T-helper 2 cell (primary cell): Measurements from ENCODE around the gene CLINT1.

Experiments
- DNase-seq, 5 experiments: peaks; one replicate each; pipeline versions ENCODE4 v3.0.0 to v3.0.0-alpha.2; 2012 to 2022

CLINT1 gene

DNA sequence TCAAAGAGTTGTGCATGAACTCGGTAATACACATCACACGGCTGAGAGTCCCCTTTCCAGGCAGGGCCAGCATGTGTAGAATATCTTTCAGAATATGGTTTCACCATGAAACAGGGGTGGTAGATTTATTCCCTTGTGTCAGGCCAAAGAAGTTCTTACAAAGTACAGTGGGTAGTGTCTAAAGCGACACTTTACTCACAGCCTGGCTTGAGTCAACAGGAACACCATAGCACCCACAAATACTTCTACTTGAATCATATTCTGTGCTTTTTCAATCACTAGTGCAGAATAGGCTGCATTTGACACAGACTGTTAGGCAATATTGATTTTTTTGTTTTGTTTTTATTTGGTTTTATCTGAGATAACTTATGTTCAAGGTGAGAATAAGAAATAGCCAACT, 102.8 kb downstream of the CLINT1 start:
- DNase-seq = no peak

DNA sequence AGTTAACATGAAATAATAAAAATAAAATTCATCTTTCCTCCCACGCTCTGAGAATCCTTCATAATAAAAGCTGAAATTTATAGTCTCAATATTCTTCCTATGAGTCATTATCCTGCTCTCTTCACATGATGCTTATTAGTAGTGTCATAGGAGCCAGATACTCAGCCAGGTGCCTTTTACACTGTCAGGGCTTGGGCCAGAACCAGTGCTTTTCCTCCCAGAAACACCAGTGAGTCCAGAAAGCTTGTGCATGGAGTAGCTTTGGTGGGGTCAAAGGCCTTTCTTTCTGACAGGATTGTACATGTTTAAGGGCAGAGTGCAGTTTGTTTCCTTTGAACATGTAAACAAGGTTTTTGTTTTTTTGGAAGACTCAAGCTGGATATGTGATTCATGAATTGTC, 108.6 kb downstream of the CLINT1 start:
- DNase-seq = no peak

DNA sequence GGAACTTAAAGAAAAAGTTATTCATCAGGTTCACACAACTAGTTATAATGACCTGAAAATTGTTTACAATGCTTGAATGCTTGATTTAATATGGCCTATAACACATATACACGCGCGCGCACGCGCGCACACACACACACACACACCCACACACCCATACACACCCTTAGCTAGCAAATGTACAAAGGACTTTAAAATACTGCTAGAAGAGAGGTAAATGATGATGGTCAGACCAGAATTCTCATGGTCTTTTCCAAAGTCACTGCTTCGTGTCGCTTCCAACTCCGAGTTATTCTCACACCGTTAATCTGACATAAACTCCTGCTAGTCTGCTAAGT, 109.5 kb downstream of the CLINT1 start:
- DNase-seq = no peak

DNA sequence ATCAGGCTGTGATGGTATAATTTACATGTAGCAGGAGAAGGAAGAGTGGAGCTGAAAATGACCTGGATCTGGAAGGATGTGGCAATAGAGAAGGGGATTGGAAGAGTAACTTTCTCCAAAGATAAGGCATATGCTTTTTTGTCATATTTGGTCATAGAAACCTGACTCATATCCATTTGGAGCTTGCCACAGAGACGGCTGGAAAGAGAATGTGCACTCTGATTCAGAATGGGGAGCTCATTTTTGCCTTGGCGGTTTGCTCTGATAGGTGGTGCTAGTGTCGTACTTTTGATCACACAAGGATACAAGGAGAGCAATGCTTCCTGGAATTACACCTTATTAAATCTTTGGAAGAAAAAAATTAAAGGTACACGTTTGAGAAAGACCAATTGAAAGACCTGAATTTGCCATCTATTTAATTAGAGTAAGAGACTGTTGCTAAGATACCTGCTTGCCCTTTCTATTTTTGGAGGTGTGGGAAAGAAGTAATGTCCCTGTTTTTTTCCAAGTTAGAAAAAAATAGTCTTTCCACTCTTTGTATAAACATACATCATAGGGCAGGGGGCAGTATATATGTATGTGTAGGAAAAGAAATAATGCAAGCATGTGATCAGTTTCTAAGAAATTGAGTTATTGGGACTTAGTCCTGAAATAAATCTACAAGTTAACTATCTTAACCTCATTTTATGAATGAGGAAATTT, 110.0 kb downstream of the CLINT1 start:
- no peak for DNase-seq

DNA sequence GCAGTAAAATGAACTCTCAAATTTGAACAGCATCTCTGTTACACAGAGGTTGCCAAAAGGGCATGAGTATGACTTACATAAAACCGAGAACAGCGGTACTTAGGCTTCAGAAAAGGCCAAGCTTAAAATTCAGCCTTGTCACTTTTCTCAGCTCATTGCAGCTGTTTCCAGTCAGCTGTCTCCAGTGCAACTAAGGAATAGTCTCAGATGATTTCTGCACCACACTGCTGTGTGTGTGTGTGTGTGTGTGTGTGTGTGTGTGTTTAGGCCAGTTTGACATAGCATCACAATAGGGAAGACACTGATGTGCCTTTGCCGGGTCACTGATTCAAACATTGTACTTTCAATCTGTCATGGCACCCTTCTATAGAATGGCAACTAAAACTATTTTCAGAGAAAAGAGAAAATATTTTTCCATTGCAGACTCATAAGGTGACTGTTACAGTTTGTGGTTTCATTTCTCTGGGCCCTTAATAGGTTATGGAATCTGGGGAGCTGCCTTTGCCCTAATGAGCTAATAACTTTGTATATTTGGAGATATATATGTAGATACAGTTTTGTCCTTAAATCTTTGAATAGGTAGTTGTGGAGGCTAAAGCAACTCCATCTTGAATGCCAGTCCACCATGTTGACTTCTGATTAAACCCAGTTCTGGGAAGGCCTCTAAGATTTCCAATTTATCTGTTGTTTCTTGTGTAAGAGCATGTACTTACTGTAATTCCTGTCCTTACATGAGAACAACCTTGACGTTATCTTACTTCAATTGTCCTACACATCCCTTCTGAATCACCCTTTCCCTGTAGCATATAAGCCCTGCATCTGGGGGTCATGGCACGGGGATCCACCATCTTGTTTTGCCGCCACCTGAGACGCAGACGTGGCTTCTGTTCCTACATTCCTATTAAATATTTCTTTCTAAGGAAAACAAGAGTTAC, 110.9 kb downstream of the CLINT1 start:
- peak in 1 of 5 experiments; percentile 36 for DNase-seq

DNA sequence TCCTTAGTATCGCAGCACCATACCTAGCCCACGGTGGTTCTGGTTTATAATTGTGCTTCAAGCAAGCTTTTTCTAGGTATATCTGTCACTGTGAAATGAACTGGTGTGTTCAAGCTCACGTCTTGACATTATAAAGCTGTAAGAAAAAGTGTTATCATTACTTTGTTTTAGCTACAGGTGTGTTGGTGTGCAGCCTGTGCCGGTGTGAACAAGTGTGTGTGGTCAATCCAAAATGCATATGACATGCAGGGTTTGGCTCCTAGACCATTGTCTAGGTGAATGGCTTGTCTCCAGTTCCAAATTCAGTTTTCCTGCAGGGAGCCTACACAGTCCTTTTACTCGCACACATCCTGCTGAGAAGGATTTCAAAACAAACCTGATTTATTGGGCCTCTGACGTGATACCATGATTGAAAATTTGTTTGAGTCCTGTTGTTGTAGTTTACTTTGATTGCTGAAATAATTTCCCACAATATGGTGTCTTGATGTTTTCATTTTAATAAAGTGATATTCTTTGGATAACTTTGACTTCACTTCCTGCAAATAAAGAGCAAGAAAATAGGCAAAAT, 111.7 kb downstream of the CLINT1 start:
- no peak for DNase-seq

DNA sequence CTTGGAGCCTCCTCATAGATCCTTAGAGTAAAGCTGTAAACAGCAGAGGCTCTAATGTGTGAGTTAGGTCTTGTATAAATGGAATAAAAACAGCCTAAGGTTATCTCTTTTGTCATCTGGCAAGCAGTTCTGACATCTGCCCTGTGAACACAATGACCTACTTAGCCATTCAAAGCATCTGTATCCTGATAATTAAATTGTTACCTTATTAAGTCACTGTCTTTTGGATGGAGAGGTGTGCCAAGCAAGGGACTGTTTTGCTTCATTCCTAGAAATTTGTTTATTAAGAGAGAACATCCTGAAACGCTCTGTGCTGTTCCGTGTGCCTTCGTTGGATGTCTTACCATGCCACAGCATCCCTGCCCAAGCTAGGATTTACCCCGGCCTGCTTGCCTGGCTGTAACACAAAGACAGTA, 113.9 kb downstream of the CLINT1 start:
- no peak for DNase-seq

DNA sequence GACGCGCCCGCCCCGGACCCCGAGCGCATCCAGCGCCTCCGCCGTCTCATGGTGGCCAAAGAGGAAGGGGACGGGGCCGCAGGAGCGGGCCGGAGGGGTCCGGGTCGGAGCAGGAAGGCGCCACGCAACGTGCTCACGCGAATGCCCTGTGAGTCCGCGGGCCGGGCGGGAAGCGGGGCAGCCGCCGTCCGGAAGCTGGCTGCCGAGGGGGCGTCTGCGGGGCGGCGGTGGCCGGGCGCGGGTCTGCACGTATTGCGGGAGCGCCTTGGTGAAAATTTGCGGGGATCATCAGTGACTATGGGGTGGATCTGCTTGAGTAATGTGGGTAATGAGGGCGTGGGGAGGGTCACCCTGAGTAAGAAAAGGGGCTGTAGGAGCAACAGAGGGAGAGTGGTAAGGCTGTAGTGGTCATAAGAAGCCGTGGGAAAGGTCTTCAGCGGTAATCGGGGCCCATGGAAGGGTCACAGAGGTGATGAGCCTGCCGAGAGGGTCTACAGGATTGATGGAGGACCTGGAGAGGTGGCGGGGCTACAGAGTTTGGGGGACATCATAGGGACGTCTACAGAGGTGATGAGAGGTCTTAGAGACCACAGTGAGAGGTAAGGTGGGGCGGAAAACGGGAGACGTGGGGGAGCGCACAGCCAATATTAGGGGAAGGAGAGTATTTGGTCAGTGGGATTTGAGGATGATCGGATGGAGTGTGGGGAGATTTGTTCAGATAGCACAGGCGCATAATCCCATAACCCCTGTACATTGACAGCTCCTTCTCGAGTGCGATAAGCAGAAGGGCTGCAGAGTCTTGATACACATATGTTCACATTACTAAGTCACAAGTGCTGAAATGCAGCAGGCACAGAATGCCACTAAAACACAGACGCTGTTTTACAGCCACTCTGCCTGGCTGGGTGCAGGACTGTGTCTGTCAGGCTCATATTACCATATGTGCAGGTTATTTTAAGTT, 114.6 kb downstream of the CLINT1 start:
- peak in 3 of 5 experiments; percentile 7 to 35 (median 14) for DNase-seq

DNA sequence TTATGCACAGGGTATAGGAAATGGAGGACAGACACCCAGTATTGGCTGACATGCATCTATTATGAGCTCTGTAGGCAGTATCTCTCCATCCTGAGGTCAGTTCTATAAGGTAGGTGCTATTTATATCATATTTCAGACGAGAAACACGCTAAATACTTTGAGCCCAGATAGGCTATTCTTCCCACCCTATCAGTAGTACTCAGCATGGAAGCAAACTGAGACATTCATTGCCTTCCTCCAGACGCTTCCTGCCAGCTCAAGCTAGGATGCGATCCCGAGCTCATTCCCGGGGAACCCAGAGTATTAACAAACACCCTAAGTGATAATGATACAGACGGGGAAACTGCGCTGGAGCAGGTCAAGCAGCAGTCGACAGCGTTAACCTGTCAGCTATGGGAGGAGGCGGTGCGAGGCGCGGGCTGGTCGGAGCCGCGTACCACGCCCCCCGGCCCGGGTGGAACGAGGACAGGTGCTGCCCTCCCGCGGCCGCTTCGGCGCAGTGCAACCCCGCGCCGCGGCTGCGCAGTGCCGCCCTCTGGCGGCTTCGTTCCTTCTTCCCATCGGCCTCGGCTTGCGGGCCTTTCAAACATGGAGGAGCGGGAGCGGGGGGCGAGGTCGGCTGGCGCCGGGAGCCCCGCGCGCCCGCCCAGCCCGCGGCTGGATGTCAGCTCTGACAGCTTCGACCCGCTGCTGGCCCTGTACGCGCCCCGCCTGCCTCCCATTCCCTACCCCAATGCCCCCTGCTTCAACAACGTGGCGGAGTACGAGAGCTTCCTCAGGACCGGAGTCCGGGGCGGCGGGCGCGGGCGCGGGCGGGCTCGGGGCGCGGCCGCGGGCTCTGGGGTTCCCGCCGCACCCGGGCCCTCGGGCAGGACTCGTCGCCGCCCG, 115.5 kb downstream of the CLINT1 start, which contains the start of gene LSM11:
Gene LSM11, plus strand, starts transcription at position 550 of the 888 bp plus-strand sequence. Its CDS starts 39 bp downstream, at position 589.
- peak; percentile 82 to 88 (median 85) for DNase-seq

DNA sequence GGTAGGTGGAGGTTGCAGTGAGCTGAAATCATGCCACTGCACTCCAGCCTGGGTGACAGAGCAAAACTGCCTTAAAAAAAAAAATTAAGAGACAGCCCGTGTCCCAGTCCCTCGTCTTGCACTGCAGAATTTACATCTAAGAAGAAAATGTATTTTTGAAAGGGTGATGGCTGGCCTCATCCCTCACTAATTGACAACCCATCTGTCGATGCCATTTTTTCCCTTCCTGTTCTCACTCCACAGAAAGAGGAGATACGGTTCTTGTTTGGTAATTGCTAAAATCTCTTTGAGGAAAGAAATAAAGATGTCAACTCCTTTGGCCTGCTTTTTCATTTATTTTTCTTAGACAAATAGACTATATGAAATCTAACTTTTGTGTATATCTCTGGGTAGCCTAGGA, 117.8 kb downstream of the CLINT1 start:
- DNase-seq = no peak

DNA sequence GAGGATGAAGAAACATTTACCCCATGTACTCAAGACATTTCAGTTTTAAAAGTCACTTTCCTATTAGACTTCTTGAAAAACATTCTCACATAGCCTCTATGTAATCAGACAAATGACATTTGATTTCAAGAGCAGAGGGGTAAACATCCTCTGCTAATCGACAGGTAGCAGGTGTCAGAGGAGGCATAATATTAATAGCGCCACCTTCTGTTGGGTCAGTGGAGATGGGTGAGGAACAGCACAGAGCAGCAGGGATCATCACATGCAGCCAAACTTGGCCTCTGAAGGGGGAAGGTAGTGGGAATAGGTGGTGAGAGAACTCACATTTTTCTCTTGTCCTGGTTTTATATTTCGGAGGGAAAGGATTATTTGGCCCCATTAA, 118.7 kb downstream of the CLINT1 start:
- peak in 1 of 5 experiments; percentile 64 for DNase-seq

DNA sequence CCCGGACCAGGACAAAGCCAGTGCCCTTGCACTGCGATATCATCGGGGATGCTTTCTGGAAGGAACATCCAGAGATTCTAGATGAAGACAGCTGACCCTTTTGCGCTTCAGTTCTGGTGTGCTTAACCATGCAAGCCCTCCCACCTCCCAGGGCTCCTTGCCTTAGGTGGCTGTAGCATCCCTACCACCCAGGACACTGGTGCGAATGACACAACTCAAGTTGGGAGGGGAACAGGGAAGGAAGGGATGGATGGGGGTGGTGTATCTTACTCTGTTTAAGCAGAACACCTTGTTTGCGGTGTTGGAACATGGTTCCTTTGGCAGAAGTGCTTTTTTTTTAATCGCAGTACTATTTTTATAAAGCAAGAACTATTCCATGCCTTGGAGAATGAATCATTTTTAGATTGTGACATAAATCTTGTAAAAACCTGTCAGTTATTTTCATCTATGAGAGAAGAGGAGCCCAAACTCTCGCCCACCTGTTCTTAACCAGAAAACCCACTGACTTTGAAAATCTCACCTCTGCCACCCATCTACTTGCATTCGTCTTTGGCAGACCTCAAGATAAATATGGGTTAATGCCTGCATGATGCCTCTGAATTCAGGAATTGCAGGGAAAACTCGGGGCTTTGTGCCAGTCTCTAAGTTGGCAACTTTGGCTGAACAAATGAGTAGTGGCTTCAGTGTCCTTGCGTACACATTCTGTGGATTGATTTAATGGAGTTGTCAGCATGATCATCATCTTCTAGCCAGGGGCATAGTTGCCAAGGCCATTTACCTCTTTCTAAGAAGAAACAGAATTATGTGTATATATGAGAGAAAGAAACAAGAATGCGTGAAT, 119.3 kb downstream of the CLINT1 start:
- DNase-seq = no peak

DNA sequence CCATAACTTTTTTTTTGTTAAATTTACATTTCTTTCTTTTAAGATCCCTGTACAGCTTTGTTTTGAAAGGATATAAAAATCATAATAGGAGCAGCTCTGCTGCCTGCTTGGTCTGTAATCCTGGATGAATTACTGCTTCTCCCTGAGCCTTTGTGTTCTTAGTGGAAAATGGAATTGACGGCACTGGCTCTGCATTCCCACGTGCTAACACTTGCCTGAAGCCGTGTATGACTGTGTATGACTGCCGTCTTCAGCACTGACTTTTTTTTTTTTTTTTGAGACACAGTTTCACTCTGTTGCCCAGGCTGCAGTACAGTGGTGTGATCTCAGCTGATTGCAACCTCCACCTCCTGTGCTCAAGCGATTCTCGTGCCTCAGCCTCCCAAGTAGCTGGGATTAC, 123.0 kb downstream of the CLINT1 start:
- no peak for DNase-seq
